HG03045 (cell line): ENCODE data around the gene FCGR2B.
"Not testable (repeated sequence)": the region's sequence is repeated elsewhere in the genome, so short reads cannot be mapped to it uniquely, and the experiment has no call there.

ENCODE experiments used
- ATAC-seq: cut with Tn5 transposase; IDR thresholded peaks from one replicate; pipeline ENCODE4 v1.9.1; 2021; ENCODE audit warnings: mild to moderate bottlenecking, moderate library complexity; ENCODE audit not compliant: unreplicated experiment

Gene FCGR2B

GRCh38 chr1:161705537-161705936 is 42.6 kb downstream of the FCGR2B start:
- ATAC-seq, result no peak

GRCh38 chr1:161706113-161706481 is 43.2 kb downstream of the FCGR2B start:
- ATAC-seq, result no peak

- ATAC-seq, result peak; percentile 66
These were observed 43.8 kb downstream of the FCGR2B start, which contains the start of gene FCRLA for GRCh38 chr1:161706482-161707347. FCRLA (plus strand) TSS chr1:161707229; CDS start chr1:161707265, 36 bp downstream.

GRCh38 chr1:161707503-161707902 is 44.6 kb downstream of the FCGR2B start:
- ATAC-seq, result no peak

GRCh38 chr1:161709373-161709772 is 46.4 kb downstream of the FCGR2B start:
- ATAC-seq, result no peak

- ATAC-seq, result no peak
These were observed 47.6 kb downstream of the FCGR2B start for GRCh38 chr1:161710560-161710959.

- ATAC-seq, result no peak
These were observed 55.8 kb downstream of the FCGR2B start for GRCh38 chr1:161718559-161719324.

GRCh38 chr1:161719325-161719611 is 56.3 kb downstream of the FCGR2B start:
- ATAC-seq, result no peak

GRCh38 chr1:161720422-161720821 is 57.5 kb downstream of the FCGR2B start:
- no peak for ATAC-seq

- no peak for ATAC-seq
These were observed 58.2 kb downstream of the FCGR2B start, which contains the start of gene FCRLB for GRCh38 chr1:161720956-161721737. FCRLB (plus strand) TSS chr1:161721544; CDS start chr1:161722673, 1,129 bp downstream.

GRCh38 chr1:161721738-161722343 is 58.9 kb downstream of the FCGR2B start:
- ATAC-seq, result no peak

- ATAC-seq, result no peak
These were observed 59.5 kb downstream of the FCGR2B start for GRCh38 chr1:161722406-161722805.

GRCh38 chr1:161723459-161724141 is 60.7 kb downstream of the FCGR2B start:
- ATAC-seq, result no peak

GRCh38 chr1:161725258-161725907 is 62.4 kb downstream of the FCGR2B start:
- not testable (repeated sequence) for ATAC-seq

- ATAC-seq, result peak; percentile 27
These were observed 63.0 kb downstream of the FCGR2B start for GRCh38 chr1:161725908-161726472.

- peak; percentile 59 for ATAC-seq
These were observed 63.7 kb downstream of the FCGR2B start for GRCh38 chr1:161726473-161727255.

GRCh38 chr1:161727256-161727924 is 64.4 kb downstream of the FCGR2B start:
- peak; percentile 15 for ATAC-seq
